Activated T-cell treated with anti-CD3 and anti-CD28 coated beads for 48 hours (primary cell): ENCODE measurements around the gene ANKRD6.

ENCODE experiments used
- DNase-seq: peaks from one replicate; pipeline ENCODE4 v3.0.0-alpha.2; 2020; ENCODE audit warnings: low read depth

The ANKRD6 gene

GRCh38 chr6:89509777-89510281 lies 76.9 kb downstream of the ANKRD6 start:
- DNase-seq = no peak

GRCh38 chr6:89510393-89510792 lies 77.4 kb downstream of the ANKRD6 start:
- no peak for DNase-seq

GRCh38 chr6:89518352-89519055 lies 85.6 kb downstream of the ANKRD6 start:
- no peak for DNase-seq

- DNase-seq = no peak
These were observed 87.8 kb downstream of the ANKRD6 start for GRCh38 chr6:89520736-89521135.

DNA sequence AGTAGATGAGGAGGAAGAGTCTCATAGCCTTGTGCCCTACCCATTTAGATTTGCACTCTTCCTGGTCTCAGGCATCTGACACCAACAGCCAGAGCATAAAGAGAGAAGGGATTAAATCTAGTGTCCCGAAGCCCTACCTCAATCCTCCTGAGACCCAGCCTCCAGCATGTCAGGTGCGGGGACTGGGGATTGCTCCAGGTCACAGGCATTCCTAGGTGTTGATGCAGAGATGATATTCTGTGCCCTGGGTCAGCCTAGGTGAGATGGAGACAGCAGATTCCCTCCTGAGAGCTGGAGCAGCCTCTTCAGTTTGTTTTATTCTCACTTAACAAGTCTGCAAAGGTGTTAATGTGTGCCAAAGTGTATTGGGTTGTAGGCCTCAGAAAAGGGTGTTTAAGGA lies 89.8 kb downstream of the ANKRD6 start:
- no peak for DNase-seq

DNA sequence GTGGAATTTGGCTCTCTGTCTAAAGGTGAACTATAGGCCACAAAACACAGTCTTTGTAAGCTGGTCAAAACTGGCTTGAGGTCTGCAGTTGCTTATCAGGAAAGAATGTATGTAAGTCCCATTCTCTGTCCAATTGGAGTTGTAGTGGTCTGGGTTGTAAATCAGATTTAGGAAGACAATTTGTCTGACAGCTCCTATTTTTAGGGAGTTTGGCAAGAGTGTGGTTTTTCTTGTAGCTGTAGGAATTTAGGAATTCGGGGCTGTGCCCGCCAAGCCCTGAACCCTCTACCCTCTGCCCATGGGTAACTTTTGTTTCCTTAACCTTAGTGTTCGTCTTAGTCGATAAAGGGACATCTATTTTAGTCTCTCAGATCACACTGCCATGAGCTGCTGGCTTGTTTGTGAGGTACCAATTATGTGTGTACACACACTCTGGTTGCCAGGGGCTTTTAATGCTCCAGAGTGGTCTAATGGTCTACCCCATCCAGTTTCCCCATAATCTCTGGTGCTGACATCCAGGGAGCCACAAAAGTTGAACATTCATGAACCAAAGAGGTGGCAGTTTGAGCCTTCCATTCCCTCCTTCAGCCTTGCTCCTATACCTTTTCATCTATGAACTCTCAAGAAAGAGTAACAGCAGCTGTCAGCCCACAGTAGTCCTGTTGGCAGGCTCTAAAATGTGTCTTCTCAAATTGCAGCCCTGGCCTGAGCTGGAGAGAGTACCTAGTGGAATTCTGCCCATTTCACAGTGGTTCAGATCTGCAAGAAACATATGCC lies 93.0 kb downstream of the ANKRD6 start:
- DNase-seq = no peak

GRCh38 chr6:89526563-89526869 lies 93.6 kb downstream of the ANKRD6 start:
- DNase-seq = no peak

GRCh38 chr6:89527634-89528033 lies 94.7 kb downstream of the ANKRD6 start:
- DNase-seq = no peak

- no peak for DNase-seq
These were observed 95.9 kb downstream of the ANKRD6 start for GRCh38 chr6:89528866-89529265.

- DNase-seq = no peak
These were observed 98.0 kb downstream of the ANKRD6 start for GRCh38 chr6:89530982-89531381.

- DNase-seq = no peak
These were observed 103.3 kb downstream of the ANKRD6 start for GRCh38 chr6:89536231-89536630.

DNA sequence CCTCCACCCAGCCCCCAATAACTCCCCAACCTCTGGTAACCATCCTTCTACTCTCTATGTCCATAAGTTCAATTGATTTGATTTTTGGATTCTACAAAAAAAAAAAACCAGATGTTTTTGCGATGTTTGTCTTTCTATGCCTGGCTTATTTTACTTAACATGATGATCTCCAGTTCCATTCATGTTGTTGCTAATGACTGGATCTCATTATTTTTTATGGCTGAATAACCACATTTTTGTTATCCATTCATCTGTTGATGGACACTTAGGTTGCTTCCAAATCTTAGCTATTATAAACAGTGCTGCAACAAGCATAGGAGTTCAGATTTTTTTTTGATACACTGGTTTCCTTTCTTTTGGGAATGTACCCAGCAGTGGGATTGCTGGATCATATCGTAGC lies 106.8 kb downstream of the ANKRD6 start:
- DNase-seq = no peak

DNA sequence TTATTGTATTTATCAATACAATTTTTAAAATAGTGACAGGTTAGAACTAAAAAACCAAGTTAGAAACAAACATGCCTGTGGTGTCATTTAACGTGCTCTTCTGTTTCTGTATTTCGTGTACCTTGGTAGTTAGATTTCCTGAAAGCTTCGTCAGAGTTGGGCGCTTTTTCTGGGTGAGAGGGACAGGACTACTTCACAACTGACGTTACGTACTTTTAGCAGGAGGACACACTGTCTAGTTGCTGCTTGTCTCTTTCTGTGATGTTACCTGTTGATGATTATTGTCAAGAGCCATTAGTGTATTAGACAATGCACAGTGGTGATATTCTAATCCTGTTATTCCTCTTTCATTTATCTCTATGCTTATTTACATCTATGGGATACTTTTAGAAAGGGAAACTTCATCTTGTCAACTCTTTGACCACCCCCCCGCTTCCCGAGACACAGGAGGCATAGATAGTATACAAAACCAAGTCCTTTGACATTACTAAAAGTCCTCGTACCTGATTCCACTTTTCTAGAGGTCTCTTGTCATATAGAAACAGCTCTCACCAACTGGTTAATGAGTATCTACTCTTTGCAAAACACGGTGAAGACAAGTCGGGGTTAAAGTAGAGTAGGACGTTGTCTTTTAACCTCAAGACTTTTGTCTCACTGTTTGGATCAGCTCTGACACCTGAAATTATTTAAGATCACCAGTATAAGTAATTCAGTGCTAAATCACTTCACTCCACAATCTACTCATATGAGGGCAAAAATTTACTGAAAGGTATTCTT lies 109.3 kb downstream of the ANKRD6 start:
- DNase-seq = no peak

DNA sequence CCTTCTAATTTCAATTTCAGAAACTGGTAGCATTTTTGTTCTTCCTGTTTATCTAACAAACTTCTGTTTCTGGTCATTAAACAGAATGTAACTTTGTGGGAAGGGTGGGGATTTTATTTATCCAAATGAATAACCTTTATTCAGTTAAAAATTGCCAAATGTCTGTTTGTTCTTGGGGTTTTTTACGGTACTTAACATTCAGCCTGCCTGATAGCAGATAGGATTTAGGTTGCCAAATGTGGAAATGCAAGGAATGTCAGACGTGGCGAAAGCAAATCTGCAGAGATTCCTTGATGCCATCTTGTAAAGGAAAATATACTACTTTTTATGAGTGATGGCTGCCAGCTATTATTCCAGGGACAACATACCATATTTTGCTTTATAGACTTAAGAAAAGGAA lies 109.9 kb downstream of the ANKRD6 start:
- DNase-seq = no peak

DNA sequence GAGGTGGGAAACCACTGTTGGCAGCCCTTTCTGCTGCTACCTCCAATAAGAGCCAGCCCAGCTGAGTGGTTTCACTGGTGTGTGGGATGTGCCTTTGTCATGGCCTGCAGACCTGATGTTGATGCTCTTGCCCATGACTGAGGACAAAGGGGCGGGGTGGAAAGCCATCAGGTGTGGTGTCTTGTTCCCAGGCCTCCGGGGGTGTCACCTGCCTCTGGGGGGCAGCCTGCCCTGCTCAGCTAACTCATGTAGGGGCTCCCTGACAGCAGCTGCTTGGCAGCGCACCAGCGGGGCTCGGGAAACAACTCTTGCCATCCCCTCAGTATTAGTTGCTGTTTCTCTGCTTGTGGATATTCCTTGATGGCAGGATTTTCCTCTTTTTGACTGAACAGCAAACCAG lies 114.3 kb downstream of the ANKRD6 start:
- DNase-seq = no peak

GRCh38 chr6:89553431-89553830 lies 120.5 kb downstream of the ANKRD6 start:
- DNase-seq = no peak

DNA sequence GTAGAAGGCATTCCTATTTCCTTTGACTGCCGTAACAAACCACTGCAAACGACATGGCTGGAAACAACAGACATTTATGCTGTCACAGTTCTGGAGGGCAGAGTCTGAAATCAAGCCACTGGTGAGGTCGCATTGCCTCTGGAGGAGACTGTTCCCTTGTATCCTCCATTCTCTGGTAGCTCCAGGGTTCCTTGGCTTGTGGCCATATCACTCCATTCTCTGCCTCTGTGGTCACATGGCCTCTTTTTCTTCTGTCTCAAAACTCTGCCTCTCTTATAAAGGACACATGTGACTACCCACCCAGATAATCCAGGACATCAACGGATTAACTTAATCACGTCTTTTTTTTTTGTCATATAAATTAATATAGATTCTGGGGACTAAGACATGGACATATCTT lies 121.2 kb downstream of the ANKRD6 start:
- DNase-seq = no peak

DNA sequence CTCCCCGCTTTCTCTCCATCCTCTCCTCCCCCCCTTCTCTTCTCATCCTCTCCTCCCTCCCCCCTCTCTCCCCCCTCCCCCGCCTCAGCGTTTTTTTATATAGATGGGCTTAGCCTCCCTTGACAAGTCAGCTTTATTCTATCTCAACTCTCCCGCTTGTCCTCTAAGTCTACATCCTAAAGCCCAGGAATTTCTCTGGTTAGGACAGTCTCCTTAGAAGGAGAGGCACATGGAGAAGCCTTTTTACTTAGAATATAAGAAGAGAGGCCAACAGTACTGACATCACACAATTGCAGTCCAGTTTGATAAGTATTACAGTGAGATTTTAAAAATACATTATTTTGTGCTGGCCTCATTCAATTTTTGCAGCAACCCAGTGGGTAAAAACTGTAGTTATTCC lies 122.1 kb downstream of the ANKRD6 start:
- no peak for DNase-seq

DNA sequence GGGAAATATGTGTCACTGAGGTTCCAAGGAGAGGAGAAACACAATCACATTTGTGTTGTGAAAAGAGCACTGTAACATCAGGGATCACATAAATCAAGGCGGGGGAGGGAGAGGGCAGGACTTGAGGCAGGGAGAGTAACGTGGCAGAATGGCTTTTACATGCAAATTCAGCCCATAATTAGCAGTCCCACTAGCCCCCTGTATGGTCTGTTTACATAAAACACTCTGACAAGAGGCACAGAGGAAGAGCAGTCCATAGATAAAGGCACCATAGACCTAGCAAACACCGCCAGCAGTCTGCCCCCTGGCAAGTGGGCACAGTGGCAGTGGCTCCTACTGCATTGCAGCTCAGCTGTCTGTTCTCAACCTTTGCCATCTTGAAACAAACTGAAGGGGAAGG lies 122.9 kb downstream of the ANKRD6 start:
- DNase-seq = no peak

- DNase-seq = no peak
These were observed 126.5 kb downstream of the ANKRD6 start for GRCh38 chr6:89559487-89559886.

DNA sequence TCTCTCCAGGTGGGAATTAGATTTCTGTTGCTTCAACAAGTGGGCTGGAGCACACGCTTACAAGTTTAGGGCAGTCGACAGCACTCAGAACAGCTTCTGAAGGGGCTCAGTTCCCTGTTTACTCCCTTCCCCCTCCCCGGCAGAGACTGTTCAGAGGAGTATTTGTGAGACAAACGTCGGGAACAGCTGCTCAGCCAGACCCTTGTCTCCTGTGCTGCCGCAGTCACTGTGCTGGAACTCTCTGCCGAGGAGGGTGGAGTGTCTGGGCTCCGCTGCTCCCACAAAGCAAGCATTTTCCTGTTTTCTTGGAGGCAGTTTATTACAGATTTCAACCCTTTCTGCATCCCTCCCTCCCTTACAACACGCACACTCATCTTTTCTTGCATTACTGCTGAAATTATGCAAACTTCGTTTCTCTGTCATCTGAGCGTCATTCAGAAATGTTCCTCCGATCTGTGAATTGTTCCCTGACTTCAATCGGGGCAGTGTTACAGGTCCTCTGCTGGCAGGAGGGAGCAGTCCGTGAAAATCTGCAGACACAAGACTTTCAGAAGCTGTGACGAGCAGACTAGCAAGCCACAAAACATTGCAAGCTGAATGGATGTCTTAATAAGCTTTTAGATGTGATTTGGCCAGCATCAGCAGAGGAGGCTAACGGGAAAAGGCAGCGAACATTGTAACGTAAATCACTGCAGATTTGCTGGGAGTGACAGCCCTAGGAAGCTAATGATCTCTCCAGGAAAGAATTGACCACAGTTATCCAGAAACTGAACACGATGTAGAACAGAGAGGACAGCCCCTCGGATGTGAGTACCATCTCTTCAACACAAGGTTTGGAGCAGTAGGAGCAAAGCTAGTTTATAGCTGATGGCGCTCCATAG lies 129.4 kb downstream of the ANKRD6 start:
- DNase-seq = no peak

GRCh38 chr6:89563866-89564265 lies 130.9 kb downstream of the ANKRD6 start:
- DNase-seq = no peak
